ENCODE measurements around the gene ATP5F1E.
A peak's percentile ranks its signal among the peaks of the same experiment; 100 is the strongest.

Gene ATP5F1E

DNA sequence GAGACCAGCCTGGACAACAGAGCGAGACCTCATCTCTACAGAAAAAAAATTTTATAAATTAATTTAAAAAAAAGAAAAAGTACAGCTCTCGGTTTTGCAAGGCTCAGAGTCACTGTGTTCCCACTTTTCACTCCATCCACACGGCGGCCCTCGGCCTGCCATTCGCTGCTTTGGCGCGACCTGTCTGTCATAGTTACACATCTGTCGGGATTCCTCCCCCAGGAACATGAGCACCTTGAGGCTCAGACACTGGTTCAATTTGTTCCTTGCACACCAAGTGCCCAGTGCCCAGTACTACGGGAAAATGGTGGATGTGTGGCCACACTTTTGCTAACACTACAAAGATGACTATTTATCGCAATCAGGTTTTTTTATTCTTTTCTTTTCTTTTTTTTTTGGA lies 33.5 kb downstream of the ATP5F1E start:
- WGBS (ENCODE audit: insufficient coverage), result 97% methylated on average over 9 of the region's 11 CpGs
- Histone ChIP-seq H3K9me3 (ENCODE audit: control extremely low read depth in 1 of 5, control insufficient read depth in 4 of 5, insufficient read depth in 2 of 5, low read depth in 1 of 5, low read length in 4 of 5) (no peaks in the 10 kb centered on the region), H3K4me3 (ENCODE audit: control insufficient read depth in 1 of 7, extremely low read depth in 1 of 7, insufficient read depth in 4 of 7, low read depth in 2 of 7, low read length in 6 of 7) (no peak overlapping the region), H3K27ac (ENCODE audit: insufficient read depth in 1 of 2, low read depth in 1 of 2, low read length in 2 of 2, poor library complexity in 1 of 2, severe bottlenecking in 2 of 2) (no peak overlapping the region), H3K36me3 (ENCODE audit: control insufficient read depth in 4 of 4, insufficient read depth in 4 of 4, low read length in 3 of 4) (peaks cover 12 to 71% (median 55%) of the 10 kb centered on the region in 4 experiments), H3K4me1 (ENCODE audit: control extremely low read depth in 1 of 4, control insufficient read depth in 4 of 4, insufficient read depth in 4 of 4, low read length in 3 of 4) (peaks cover 0 to 5% (median 1%) of the 10 kb centered on the region in 4 experiments), H3K27me3 (replicated peaks in 2 of 5; ENCODE audit: control insufficient read depth in 4 of 5, insufficient read depth in 5 of 5, low read length in 4 of 5) (no peaks in the 10 kb centered on the region)
- DNase-seq, result no peak
- CTCF ChIA-PET, result no interaction called here
- POLR2A ChIA-PET, result interaction anchor here (0.6 kb wide), 1 partner anchor 20 kb away, joined by 4 read pairs; no protein-coding TSS in a partner anchor

DNA sequence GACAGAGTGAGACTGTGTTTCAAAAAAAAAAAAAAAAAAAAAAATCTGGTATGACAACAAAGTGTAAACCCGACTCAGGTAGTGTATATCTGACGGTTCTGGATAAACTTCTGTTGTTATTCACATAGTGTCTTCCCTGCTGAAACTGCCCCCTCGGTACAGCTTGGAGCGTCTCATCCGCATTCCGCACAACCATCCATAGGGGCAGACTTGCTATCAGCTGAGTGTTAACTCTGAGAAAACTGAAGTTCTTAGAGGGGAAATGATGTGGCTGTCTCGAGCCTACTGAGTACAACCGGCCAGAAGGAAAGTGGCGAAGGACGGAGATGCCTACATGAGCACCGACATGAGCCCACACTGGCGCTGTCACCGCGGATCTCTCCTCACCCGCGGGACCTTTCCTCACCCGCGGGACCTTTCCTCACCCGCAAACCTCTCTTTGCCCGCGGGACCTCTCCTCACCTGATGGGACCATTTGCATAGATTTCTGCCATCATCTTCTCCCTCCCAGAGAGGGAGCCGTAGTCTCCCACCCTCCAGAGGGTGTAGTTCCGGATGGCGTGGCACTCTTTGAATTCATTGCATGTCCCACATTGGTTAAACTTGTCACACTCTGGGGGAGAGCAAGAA lies 34.9 kb downstream of the ATP5F1E start:
- H3K36me3 ChIP-seq (ENCODE audit: control insufficient read depth in 4 of 4, insufficient read depth in 4 of 4, low read length in 3 of 4), result peaks cover 20 to 82% (median 62%) of the 10 kb centered on the region in 4 experiments
- CTCF ChIA-PET, result interaction anchor here (1.2 kb wide), 1 partner anchor 22 kb away, joined by 3 read pairs; the partner anchor contains the start of gene TUBB1
- H3K27me3 ChIP-seq (replicated peaks in 2 of 5; ENCODE audit: control insufficient read depth in 4 of 5, insufficient read depth in 5 of 5, low read length in 4 of 5), result no peaks in the 10 kb centered on the region
- DNase-seq, result no peak
- 95% methylated on average over 16 of the region's 24 CpGs for WGBS (ENCODE audit: insufficient coverage)
- POLR2A ChIA-PET, result interaction anchor here (0.7 kb wide), 1 partner anchor 9 kb away, joined by 3 read pairs; no protein-coding TSS in a partner anchor
- no peak overlapping the region for H3K27ac ChIP-seq (ENCODE audit: insufficient read depth in 1 of 2, low read depth in 1 of 2, low read length in 2 of 2, poor library complexity in 1 of 2, severe bottlenecking in 2 of 2)
- H3K4me1 ChIP-seq (ENCODE audit: control extremely low read depth in 1 of 4, control insufficient read depth in 4 of 4, insufficient read depth in 4 of 4, low read length in 3 of 4), result no peaks in the 10 kb centered on the region
- H3K4me3 ChIP-seq (ENCODE audit: control insufficient read depth in 1 of 7, extremely low read depth in 1 of 7, insufficient read depth in 4 of 7, low read depth in 2 of 7, low read length in 6 of 7), result no peak overlapping the region
- no peaks in the 10 kb centered on the region for H3K9me3 ChIP-seq (ENCODE audit: control extremely low read depth in 1 of 5, control insufficient read depth in 4 of 5, insufficient read depth in 2 of 5, low read depth in 1 of 5, low read length in 4 of 5)

DNA sequence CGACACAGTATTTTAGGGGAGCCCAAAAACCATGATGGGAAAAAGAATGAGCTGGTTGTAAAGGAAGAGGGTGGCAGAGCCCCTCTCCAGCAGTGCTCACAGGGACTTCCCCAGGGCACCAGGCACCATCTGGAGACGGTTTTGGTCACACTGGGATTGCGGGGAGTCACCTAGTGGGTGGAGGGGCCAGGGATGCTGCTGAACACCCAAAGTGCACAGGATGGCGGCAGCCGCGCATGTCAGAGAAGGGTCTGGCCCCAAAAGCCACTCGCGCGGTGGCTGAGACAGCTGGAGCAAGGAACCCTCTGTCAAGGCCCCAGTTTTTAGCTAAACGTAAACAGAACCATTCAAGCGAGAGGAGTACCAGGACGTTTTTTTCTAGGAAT lies 35.9 kb downstream of the ATP5F1E start:
- Histone ChIP-seq H3K4me3 (ENCODE audit: control insufficient read depth in 1 of 7, extremely low read depth in 1 of 7, insufficient read depth in 4 of 7, low read depth in 2 of 7, low read length in 6 of 7) (no peak overlapping the region), H3K4me1 (ENCODE audit: control extremely low read depth in 1 of 4, control insufficient read depth in 4 of 4, insufficient read depth in 4 of 4, low read length in 3 of 4) (no peaks in the 10 kb centered on the region), H3K36me3 (ENCODE audit: control insufficient read depth in 4 of 4, insufficient read depth in 4 of 4, low read length in 3 of 4) (peaks cover 23 to 81% (median 61%) of the 10 kb centered on the region in 4 experiments), H3K9me3 (ENCODE audit: control extremely low read depth in 1 of 5, control insufficient read depth in 4 of 5, insufficient read depth in 2 of 5, low read depth in 1 of 5, low read length in 4 of 5) (no peaks in the 10 kb centered on the region), H3K27ac (ENCODE audit: insufficient read depth in 1 of 2, low read depth in 1 of 2, low read length in 2 of 2, poor library complexity in 1 of 2, severe bottlenecking in 2 of 2) (no peak overlapping the region), H3K27me3 (replicated peaks in 2 of 5; ENCODE audit: control insufficient read depth in 4 of 5, insufficient read depth in 5 of 5, low read length in 4 of 5) (no peaks in the 10 kb centered on the region)
- DNase-seq, result no peak
- 97% methylated on average over 11 of the region's 12 CpGs for WGBS (ENCODE audit: insufficient coverage)
- ChIA-PET CTCF (interaction anchor here (0.8 kb wide), 1 partner anchor 37 kb away, joined by 3 read pairs; no protein-coding TSS in a partner anchor), POLR2A (interaction anchor here (0.7 kb wide), 1 partner anchor 8 kb away, joined by 3 read pairs; no protein-coding TSS in a partner anchor)

DNA sequence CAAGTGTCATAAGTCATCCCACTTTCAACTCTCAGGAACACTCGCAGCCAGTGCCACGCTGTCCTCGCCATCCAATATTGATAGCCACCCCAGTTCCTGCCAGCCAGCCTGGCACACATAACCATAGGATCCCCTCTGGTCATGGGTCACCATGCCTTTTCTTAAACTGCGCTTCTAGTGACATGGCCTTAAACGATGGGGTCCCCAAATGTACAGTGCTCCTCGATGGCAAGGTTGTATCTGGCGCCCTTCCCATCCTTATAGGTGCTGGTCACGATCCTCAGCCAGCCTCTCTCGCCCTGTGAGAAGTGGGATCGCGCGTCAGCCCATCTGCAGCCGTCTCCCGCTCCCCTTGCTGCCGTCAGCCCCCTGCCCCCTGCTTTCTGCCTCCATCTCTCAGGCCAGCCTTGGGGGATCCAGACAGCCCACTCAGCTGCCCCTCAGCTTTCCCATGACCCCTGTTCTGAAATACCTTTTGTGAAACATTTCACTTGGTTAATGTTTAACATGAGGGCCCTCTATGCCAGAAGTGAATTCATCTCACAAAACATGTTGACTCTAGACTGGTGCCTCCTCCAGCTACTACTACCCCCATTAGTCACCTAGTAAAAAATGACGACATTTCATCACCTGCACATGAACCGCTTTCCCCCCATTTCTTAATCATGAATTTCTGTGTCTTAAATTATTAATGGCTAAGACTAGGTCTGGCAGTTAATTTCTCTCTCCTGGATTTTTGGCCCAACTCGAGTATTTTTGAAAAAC lies 36.5 kb downstream of the ATP5F1E start:
- Histone ChIP-seq H3K27ac (ENCODE audit: insufficient read depth in 1 of 2, low read depth in 1 of 2, low read length in 2 of 2, poor library complexity in 1 of 2, severe bottlenecking in 2 of 2) (no peak overlapping the region), H3K36me3 (ENCODE audit: control insufficient read depth in 4 of 4, insufficient read depth in 4 of 4, low read length in 3 of 4) (peaks cover 23 to 83% (median 64%) of the 10 kb centered on the region in 4 experiments), H3K4me3 (ENCODE audit: control insufficient read depth in 1 of 7, extremely low read depth in 1 of 7, insufficient read depth in 4 of 7, low read depth in 2 of 7, low read length in 6 of 7) (no peak overlapping the region), H3K4me1 (ENCODE audit: control extremely low read depth in 1 of 4, control insufficient read depth in 4 of 4, insufficient read depth in 4 of 4, low read length in 3 of 4) (no peaks in the 10 kb centered on the region), H3K9me3 (ENCODE audit: control extremely low read depth in 1 of 5, control insufficient read depth in 4 of 5, insufficient read depth in 2 of 5, low read depth in 1 of 5, low read length in 4 of 5) (no peaks in the 10 kb centered on the region), H3K27me3 (replicated peaks in 2 of 5; ENCODE audit: control insufficient read depth in 4 of 5, insufficient read depth in 5 of 5, low read length in 4 of 5) (no peaks in the 10 kb centered on the region)
- CTCF ChIA-PET, result interaction anchor here (1.7 kb wide), 1 partner anchor 13 kb away, joined by 4 read pairs; no protein-coding TSS in a partner anchor
- no peak for DNase-seq
- POLR2A ChIA-PET, result no interaction called here
- WGBS (ENCODE audit: insufficient coverage), result 96% methylated on average over 14 of the region's 18 CpGs

DNA sequence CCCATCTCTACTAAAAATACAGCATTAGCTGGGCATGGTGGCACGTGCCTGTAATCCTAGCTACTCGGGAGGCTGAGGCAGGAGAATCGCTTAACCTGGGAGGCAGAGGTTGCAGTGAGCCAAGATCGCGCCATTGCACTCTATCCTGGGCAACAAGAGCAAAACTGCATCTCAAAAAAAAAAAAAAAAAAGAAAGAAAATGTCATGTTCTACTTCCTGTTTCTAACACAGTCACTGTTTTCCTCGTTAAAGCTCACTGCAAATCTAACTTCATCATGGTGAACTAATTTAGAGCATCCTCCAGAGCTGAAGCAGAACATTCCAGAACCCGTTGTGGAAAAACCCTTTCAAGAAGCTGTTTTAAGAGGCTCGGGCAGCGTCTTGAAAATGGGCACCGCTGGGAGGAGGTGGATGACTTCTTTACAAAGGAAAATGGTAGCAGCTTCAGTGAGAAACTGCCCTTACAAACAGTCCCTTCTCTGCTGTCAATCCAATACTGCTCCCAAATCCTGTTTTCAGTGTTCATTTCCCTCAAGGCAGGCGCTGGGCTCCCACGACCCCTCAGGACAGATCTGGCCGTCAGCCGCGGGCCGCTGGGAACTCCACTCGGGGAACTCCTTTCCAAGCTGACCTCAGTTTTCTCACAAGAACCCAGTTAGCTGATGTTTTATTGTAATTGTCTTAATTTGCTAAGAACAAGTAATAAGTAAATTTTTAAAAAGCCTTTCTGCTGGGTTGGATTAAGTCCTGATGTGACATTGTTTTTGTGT lies 37.6 kb downstream of the ATP5F1E start:
- no peak overlapping the region for H3K4me3 ChIP-seq (ENCODE audit: control insufficient read depth in 1 of 7, extremely low read depth in 1 of 7, insufficient read depth in 4 of 7, low read depth in 2 of 7, low read length in 6 of 7)
- DNase-seq, result no peak
- peaks cover 23 to 89% (median 68%) of the 10 kb centered on the region in 4 experiments for H3K36me3 ChIP-seq (ENCODE audit: control insufficient read depth in 4 of 4, insufficient read depth in 4 of 4, low read length in 3 of 4)
- H3K27me3 ChIP-seq (replicated peaks in 2 of 5; ENCODE audit: control insufficient read depth in 4 of 5, insufficient read depth in 5 of 5, low read length in 4 of 5), result no peaks in the 10 kb centered on the region
- 87% methylated on average over 13 of the region's 17 CpGs for WGBS (ENCODE audit: insufficient coverage)
- POLR2A ChIA-PET, result no interaction called here
- peak overlapping the region in 1 of 2 experiments; percentile 5 for H3K27ac ChIP-seq (ENCODE audit: insufficient read depth in 1 of 2, low read depth in 1 of 2, low read length in 2 of 2, poor library complexity in 1 of 2, severe bottlenecking in 2 of 2)
- no peaks in the 10 kb centered on the region for H3K4me1 ChIP-seq (ENCODE audit: control extremely low read depth in 1 of 4, control insufficient read depth in 4 of 4, insufficient read depth in 4 of 4, low read length in 3 of 4)
- H3K9me3 ChIP-seq (ENCODE audit: control extremely low read depth in 1 of 5, control insufficient read depth in 4 of 5, insufficient read depth in 2 of 5, low read depth in 1 of 5, low read length in 4 of 5), result no peaks in the 10 kb centered on the region
- CTCF ChIA-PET, result interaction anchor here (1.7 kb wide), 1 partner anchor 14 kb away, joined by 4 read pairs; no protein-coding TSS in a partner anchor

DNA sequence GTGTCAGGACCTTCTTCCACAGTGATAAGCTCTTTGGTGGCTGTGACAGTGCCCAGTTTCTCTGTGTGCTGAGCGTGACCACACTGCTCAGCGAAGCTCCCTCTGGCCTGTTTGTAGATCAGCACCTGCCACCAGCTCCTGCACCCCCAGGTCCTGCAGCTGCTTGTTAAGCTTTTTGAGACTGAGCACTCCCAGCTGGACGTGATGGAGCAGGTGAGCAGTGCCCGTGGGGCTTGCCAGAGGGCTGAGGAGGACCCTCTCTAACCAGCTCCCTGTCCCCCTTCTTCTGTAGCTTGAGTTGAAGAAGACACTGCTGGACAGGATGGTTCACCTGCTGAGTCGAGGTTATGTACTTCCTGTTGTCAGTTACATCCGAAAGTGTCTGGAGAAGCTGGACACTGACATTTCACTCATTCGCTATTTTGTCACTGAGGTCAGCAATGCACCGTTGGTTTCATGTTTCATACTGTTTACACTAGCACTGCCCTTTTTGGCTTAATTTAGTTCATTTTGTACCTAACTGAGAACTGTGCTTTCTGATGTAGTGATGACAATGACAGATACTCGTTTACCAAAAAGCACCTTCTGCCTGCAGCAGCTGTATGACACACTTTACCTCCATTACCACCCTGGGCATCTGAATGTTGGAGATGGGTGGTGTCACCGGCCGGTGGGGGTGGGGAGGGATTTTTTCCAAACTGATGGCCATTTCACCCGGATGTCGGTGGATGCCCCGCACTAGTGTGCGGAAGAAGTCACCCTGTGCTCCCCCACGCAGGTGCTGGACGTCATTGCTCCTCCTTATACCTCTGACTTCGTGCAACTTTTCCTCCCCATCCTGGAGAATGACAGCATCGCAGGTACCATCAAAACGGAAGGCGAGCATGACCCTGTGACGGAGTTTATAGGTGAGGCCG lies 38.5 kb downstream of the ATP5F1E start:
- CTCF ChIA-PET, result interaction anchor here (0.6 to 1.7 kb wide), 3 partner anchors 10 to 17 kb away, joined by 3 to 4 read pairs (median 3); no protein-coding TSS in a partner anchor
- no peak for DNase-seq
- no peak overlapping the region for H3K27ac ChIP-seq (ENCODE audit: insufficient read depth in 1 of 2, low read depth in 1 of 2, low read length in 2 of 2, poor library complexity in 1 of 2, severe bottlenecking in 2 of 2)
- no peaks in the 10 kb centered on the region for H3K27me3 ChIP-seq (replicated peaks in 2 of 5; ENCODE audit: control insufficient read depth in 4 of 5, insufficient read depth in 5 of 5, low read length in 4 of 5)
- WGBS (ENCODE audit: insufficient coverage), result 92% methylated on average over 20 of the region's 23 CpGs
- no peak overlapping the region for H3K4me3 ChIP-seq (ENCODE audit: control insufficient read depth in 1 of 7, extremely low read depth in 1 of 7, insufficient read depth in 4 of 7, low read depth in 2 of 7, low read length in 6 of 7)
- POLR2A ChIA-PET, result no interaction called here
- no peaks in the 10 kb centered on the region for H3K4me1 ChIP-seq (ENCODE audit: control extremely low read depth in 1 of 4, control insufficient read depth in 4 of 4, insufficient read depth in 4 of 4, low read length in 3 of 4)
- no peaks in the 10 kb centered on the region for H3K9me3 ChIP-seq (ENCODE audit: control extremely low read depth in 1 of 5, control insufficient read depth in 4 of 5, insufficient read depth in 2 of 5, low read depth in 1 of 5, low read length in 4 of 5)
- H3K36me3 ChIP-seq (ENCODE audit: control insufficient read depth in 4 of 4, insufficient read depth in 4 of 4, low read length in 3 of 4), result peaks cover 27 to 91% (median 68%) of the 10 kb centered on the region in 4 experiments
